Activated gamma-delta T cell treated with anti-CD3 and anti-CD28 coated beads, Interleukin-2, amount 50 U/mL, for 16 hours (primary cell): ENCODE measurements around the gene MPIG6B.

Experiments
- DNase-seq: peaks from one replicate; pipeline ENCODE4 v3.0.0-alpha.2; 2020; ENCODE audit warnings: low read depth

Gene MPIG6B

DNA sequence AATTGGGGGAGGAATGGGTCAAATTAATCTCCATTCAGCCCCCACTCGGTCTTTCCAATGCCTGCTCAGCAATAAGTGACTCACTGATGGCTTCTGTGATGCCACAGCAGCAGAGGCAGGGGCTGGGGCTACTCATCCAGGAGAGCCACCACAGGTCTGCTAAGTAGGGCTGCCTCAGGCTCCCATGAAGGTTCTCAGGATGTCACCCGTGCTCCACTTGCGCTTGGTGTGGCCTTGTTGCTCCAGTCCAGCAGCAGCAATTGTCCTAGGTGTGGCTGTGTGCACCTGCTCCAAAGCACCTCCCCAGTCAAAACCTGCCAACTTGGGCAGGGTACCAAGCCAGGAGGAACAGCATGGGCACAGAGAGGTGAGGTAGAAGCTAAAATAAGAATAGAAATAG is 1.0 kb upstream of the MPIG6B start:
- no peak for DNase-seq

DNA sequence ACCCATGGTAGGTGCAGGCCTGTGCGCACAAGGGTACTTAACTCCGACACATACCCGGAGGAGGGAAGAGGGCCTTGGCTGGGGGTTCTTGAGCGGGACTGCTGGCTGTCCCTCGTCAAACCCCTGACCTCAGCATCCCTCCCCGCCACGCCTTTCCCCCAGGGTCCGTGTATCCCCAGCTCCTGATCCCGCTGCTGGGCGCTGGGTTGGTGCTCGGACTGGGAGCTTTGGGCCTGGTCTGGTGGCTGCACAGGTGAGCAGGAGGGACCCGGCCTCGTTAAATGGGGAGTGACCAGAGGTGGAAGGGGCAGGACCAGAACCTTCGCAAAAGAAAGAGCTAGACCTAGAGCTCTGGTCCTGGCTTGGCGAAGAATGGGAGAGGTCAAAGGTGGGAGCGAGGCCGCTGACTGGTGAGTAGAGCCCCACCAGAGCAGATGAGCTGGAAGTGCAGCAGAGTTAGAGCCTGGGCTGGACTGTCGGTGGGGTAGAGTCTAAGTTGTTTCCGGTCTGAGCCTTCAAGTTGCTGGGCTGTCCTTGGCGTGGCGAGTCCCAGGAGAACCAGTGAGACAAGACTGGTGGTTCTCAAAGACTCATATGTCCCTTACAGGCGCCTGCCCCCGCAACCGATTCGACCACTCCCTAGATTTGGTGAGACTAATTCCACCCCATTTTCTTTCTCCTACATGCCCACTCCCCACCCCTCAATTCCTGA is 963 bp downstream of the MPIG6B start:
- no peak for DNase-seq

DNA sequence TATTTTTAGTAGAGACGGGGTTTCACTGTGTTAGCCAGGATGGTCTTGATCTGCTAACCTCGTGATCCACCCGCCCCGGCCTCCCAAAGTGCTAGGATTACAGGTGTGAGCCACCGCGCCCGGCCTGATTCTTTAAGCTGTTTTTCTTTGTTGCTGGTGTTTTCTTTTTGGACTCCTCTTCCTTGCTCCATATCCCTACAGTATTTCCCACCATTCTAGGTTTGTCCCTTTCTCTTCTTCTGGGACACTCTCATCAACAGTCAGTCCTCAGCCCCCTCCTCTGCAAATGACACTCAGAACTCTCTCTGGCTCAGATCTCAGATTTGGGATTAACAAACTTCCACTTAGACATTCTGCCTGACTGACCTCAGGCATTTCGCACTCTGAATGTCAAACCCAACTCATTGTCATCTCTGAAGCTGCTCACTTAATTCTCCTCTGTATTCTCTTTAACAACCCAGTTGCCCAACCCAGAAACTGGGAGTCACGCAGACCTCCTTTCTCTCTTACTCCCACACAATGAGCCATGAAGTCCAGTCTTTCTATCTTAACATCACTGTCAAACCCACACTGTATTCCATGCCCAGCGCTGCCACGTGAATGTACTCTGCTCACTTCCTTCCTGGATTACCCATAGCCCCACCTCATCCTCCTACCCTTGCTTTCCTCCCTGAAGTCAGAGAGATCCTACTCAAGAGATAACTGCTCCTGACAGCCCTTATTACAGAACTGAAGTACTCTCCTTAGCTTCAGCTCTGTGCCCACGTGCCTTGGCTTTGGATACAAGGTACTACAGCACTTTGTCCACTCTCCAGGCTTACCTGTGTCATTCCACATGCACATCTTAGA is 2.6 kb downstream of the MPIG6B start:
- DNase-seq: no peak

DNA sequence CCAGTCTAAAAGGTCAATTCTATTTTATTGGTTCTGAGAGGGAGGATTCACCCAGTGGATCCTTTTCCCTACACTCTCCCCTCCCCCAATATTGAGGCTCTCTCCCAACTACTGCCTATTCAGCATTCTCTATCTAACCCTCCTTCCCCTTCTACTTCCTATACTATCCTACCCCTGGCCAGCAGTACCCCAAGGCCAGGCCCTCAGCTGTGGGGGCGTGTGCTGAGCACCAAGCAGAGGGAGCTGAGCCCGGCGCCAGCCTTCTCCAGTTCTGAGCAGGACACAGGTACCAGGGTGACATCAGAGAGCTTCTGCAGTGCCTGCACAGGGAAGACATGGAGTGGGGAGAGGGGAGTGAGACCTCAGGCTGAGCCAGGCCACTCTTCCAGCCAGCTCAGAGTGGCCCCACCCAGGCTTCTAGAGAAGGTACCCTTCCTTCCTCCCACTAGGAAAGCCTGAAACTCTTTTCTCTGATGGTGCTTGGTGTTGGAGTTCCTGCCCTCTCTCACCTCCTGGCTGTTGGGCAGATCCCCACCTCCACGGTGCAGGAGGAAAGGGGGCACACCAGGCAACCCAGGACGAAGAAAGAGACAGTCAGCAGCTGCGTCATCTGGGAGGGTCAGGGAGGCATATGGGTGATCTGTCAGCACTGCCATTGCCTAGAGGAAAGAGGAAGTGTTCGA is 4.0 kb downstream of the MPIG6B start:
- no peak for DNase-seq

DNA sequence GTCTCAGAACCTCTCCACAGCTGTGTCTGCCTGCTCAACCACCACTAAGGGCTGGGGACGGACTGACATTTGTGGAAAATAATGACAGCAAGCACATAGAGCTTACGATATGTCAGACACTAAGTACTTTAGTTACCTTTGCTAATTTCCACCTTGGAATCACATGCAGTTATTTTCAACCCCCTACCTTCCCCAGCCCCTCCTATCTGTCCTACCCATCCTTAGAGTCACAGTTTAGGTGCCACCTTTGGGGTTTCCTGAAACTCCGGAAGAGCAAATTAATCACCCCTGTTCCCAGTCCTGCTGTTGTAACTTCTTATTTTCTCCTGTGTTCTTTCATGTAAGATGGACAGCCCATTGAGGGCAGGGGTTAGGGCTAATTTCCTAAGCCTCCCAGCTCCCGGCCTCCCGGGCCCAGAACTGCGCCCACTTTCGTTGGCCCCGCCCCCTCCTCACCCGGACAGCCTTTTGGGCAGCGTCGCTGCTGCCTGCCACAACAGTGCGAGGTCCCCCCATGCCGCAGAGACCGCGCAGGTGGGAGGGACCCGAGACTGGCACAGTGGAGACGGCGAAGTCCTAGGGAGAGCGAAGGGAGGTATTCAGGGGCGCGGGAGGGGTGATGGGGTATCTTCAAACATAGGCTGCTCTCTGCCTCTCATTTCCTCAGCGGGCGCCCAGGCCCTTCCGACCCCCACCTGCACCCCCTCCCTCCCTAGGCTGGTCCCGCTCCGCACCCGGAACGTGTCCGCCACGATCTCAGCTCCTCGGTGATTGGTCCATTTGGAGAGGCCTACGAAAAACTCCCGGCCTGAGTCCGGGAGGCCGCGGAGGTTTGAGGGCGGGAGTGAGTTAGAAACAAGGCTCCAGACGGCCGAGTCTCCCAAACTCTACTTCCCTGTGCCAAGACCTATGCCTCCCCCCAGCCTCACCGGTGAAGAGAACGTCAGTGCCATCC is 4.8 kb downstream of the MPIG6B start:
- no peak for DNase-seq

DNA sequence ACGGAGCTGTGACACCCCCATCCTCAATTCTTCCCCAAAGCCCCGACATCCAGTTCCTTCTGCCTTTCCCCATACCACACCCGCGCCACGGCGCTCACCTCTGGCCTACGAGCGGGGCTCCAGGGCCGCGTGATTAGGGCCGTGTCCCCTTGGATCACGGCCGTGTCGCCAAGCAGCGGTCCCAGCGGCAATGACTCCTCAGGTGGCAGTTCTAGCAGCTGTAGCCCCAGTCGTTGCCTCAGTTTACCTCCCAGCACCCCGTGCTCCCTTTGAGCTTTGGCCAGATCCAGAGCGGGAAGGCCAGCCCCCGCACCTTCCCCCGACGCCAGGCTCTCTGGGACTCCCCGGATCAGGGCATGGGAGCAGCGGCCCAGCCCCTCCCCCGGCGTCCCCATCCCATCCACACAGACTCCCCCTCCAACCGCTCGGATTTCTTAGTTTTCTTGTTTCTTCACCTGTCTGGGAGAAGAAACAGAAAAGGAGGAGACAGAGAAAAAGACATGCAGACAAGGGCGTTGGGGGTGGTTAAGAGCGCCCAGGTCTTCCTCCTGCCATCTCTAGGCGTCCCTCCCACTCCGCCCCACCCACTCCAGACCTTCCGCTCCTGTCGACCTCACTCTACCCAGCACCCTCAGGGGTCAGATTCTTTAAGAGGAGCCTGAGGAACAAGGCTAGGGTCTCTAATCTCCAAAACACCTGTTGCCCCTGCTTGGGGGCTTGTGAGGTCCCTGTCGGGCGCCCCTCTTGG is 5.8 kb downstream of the MPIG6B start, which contains the start of gene DDAH2:
TSS of gene DDAH2 (minus strand) at position 533 of the 748 bp plus-strand sequence. CDS start at position 395, 138 bp downstream.
- no peak for DNase-seq

DNA sequence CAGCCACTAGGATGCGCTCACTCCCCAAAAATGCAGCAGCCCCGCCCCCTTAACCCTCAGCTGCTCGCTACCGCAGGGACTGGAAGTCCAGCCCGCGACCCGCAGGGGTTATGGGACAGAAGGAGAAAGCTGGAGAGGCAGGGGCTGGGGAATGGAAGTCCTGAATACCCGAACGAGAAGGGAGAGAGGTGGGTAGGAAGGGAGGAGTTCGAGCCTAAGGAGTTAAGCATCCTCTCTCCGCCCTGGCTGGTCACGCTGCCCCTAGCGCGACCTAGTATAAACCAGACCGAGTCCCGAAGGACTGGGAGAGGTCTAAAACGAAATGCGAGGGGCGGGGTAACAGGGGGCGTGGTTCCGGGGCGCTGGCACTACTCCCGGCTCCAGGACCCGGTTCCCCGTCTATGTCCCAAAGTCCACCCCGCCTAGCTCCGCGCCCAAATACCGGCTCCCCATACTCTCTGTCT is 6.4 kb downstream of the MPIG6B start:
- peak; percentile 71 for DNase-seq

DNA sequence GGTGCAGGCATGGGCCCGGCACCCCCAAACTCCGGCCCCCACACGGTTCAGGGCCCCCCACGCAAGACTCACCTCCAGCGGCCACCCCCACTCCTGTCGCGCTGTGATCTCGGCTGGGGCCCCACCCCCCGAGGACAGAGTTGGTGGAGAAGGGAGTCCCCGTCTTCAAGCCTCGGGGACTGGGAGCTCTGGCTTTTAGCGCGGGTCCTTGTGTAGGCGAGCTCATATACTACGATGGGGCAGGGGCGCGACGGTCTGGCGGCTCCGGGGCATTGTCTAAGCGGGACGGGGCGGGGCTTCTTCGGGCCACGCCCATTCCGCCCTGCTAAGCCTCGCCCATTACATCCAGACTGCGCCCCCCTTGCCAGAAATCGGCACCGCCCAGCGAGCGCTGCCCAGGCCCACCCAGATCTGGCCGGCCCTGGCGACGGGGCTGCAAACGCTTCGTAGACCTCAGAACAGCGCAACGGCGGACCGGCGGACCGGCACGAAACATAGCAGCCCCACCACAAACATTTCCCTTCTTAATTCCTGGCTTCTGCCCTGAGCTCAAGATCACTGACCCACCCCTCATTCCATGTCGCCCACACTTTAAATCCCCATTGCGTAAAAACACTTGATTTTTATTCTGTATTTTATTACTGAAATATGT is 6.9 kb downstream of the MPIG6B start:
- DNase-seq: peak; percentile 56

DNA sequence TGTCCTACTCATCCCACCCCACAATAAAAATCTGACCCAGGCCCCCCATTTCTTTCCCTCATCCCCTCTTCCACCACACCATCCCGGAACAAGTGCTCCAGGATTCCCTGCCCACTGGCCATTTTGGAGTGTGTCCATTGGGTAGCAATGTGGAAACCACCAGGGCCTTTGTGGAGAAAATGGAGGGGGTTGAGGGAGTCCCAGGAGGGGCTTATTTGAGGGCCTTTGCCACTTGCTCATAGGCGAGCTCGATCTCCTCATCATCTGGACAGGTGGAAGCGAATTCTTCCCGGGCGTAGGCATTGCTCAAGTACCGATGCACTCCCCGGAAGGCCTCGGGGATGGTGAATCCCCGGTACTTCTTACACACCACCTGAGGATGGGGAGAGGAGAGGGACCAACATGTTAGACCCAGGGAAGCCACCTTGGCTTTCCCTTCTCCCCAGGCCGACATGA is 7.5 kb downstream of the MPIG6B start:
- no peak for DNase-seq

DNA sequence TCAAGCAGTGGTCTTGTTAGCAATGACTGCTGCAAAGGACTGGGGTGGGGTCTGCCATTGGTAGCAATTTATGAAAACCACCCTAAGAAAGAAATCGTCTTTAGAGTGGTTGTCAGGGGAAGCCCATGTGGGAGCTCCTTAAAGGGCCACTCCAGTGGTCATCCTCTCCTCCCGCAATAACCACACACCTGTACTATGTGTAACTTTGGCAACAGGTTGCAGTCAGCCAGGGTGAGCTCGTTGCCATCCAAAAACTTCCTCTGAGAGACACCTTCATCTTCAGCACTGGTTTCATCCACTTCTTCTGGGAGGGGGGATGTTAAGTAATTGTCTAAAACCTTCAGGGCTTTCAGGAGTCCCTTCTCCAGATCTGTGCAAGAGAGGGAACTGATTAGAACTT is 8.9 kb downstream of the MPIG6B start:
- DNase-seq: no peak

DNA sequence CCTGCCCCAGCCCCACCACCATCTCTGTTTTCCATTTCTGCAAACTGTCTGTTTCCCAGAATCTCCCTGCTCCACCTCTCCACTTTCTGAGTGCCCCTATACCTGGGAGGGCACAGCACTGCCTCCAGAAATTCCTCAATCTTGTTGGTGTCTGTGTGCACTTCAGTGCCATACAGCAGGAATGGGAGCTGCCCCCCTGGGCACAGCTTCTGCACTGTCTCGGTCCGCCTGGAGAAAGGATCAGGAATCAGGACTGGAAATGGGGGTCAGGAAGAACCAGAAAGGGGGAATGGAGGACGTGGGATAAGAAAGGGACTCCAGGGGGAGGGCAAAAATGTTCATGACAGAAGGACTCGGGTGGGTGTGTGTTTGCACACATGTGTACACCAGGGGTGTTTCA is 10.6 kb downstream of the MPIG6B start:
- no peak for DNase-seq

DNA sequence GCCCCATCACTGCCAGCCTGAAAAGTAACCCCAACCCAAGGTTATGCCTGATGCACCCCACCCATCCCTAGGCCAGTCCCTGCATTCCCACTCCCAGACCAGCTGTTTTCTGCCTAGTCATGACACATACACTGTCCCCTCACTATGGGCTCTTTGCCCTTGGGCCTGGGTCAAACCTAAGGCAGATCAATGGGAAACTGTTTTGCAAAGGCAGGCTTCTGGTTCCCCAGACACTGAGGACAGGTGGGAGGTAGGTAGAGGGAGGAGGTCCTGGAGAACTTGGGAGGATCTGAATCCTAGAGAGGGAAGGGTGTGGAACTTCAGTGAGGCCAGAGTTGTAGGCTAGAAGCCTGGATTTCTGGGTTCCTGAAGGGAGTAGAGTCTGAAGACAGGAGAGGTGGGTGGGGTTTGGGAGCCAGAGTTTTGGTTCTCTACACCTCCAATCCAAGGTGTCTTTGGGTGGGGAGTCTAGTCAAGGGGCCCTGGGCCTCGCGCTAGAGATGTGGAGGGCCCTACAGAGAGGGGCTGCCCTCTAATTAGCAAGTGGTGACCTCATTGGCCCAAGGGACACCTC is 11.2 kb downstream of the MPIG6B start:
- DNase-seq: no peak

DNA sequence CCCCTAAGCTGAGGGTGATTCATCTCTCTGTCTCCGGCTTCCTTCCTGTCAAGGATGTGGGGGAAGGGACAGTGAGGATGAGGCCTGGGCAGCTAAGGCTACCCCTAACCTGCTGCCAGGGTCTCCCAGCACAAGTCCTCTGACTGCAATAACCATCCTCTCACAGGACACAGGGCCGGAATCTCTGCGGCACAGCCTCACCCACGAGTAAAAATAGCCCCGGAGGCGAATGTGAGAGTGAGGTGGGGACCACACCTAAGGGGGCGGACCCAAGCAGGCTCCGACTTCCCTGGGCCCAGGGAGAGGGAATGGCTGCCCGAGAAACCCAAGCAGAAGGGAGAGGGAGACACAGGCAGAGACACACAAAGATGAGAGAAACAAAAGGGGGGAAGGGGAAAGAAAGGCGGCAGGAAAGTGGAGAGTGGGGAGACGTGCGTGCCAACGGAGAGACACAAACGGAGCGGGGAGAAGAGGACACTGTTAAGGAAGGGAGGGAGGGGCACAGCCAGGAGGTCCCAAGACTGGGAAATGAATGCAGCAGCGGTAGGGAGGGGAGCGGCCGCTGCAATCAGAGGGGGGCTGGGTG is 11.7 kb downstream of the MPIG6B start:
- peak; percentile 42 for DNase-seq

DNA sequence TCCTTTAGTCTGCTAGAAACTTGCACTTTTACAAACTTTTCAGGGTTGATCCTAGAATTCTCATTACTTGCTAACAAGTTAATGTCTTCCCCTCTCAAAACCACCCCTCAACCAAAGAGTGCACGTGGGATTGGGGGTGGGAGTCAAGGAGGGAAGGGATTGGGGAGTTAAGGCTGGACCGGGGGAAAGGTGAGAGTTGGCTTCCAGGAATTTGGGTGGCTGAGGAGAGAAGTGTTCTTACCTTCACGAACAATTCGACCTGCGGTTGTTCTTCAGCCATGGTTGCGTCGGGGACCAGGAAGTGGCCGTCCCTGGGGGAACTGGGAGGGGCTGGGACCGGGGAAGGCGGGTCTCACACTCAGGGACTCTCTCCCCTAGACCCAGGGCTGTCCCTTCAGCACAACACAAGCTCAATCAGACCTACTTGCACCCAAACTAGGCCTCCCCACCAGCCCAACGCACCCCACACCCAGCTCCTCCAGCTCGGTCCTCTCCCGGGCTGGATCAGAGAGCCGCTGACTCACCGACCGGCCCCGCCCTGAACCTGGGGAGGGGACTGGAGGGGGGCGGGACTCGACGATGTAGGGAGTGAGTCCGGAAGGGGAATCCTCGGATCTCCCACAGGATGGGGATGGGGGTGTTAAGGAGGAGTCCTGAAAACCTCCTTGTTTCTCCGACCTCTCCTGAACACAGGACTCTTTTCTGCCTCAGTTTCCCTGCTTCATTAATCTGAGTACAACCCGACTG is 13.0 kb downstream of the MPIG6B start, which contains the start of gene CLIC1:
TSS of gene CLIC1 (minus strand) at position 510 of the 747 bp plus-strand sequence. CDS start at position 280, 230 bp downstream.
- DNase-seq: peak; percentile 44

DNA sequence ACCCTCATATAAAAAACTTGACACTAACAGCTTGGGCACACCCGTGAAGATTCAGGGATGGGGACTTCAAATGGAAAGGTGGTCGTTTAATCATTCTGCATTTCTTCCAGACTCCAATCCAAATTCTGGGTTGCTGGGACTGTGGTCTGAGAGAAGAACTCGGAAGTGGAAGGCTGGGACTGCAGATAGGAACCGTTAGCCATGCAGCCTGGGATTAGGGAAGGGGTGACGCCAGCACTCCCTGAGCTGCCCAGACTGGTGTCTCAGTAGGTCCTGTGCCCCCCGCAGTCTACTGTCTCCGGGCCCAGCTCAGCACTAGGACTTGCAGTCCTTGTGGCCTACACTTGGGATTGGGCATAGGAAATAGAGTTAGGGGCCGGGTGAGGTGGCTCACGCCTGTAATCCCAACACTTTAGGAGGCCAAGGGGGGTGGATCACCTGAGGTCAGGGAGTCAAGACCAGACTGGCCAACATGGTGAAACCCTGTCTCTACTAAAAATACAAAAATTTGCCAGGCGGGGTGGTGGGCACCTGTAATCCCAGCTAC is 13.7 kb downstream of the MPIG6B start:
- no peak for DNase-seq

DNA sequence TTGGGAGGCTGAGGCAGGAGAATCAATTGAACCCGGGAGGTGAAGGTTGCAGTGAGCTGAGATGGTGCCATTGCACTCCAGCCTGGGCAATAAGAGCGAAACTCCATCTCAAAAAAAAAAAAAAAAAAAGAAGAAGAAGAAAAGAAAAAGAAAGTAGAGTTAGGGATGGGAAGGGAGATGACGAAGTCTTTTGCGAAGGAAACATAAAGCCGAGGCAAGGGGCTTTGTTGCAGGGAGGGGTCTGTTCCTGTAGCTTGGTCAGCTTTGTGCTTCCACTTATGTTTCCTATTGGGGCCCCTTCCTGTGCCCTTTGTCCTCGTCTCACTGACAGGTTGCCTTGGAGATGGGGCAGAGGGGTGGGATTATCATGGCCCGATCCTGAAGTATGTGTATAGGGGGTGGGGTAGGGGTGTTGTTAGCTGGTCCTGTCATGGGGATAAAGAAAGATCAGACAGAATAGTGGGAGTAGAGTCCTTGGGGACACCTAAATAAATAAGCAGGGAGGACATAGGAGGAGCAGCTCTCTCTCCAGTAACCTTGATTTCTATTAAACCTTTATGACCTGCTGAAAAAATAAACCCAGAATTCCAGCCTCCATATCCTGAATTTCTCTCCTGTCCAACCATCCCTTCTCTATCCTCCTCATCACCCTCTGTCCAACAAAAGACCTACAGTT is 14.3 kb downstream of the MPIG6B start:
- DNase-seq: no peak
